ENCODE measurements around the gene NHS. TPM values are rescaled to one million over a fixed set of nuclear protein-coding genes. Genes with fewer than 3 reads are reported as not detected.

Gene NHS
- total RNA-seq (2012; rRNA removed), result 0.22 and 0.25 TPM in 2 replicates

DNA sequence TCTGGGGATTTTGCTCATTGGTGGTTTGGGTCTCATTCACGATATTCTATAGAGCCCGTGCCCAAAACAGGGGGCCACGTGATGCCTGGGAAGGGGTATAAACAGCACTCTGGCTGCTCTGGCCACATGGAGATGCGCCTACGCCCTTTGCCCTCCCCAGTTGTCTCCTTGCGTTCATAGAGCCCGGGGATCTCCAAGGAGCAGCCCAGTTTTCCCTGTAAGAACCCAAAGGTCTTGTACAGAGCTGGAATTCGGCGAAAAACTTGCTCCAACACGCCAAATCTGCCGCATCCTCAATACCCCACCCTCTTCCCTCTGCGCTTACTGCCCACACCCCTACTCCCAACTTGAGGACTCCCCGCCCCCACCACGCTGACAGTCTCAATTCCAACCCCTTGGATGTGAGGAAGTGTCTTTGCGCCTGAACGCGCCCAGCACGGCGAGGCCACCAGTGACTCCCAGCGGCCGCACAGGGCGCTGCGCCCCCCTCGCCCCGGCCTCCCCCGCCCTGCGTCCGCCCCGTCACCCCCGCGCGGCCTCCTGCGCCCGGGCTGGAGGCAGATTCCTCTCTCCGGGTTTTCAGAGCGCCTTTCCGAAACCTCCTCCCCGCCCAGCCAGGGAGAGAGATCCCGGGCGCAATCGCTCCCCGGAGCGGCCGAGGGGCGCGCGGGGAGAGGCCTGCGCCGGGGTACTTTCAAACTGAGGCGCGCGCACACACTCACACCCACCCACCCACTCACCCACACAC, at the start of gene NHS:
TSS of gene NHS (plus strand) at position 582 of the 748 bp plus-strand sequence. CDS start 558 bp downstream, outside the sequence.
- Histone ChIP-seq H3K27me3 (ENCODE audit: control insufficient read depth, insufficient read depth, low read length) (peaks cover 29% of the 10 kb centered on the region), H3K9ac (ENCODE audit: low read depth, low read length) (no peak within 1 kb of the TSS), H3K9me3 (replicated peaks; ENCODE audit: low read length) (no peaks in the 10 kb centered on the region), H3K4me2 (ENCODE audit: low read length) (peak within 1 kb of the TSS; percentile 88), H3K4me1 (ENCODE audit: control insufficient read depth, insufficient read depth, low read length) (no peaks in the 10 kb centered on the region), H3K36me3 (ENCODE audit: insufficient read depth, low read length) (no peaks in the 10 kb centered on the region), H3K4me3 (ENCODE audit: low read length) (peak within 1 kb of the TSS; percentile 66)

DNA sequence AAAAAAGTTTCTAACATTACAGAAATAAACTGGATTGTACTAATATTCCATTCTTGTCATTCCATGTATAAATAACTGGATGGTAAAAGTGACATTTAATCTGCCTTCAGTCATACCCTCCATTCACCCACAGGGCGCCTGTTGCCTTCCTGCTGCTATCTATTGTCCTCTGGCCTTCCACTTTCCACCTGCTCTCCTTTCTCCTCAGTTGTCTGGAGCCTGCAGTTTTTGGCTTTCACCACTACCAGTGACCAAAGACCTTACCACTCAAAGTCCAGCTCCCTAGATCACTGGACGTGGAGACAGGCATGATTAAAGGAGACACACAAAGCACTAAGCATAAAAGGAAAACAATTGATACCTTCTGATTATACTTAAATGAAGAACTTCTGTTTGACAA, 46.2 kb upstream of the NHS start:
- H3K27me3 ChIP-seq (ENCODE audit: control insufficient read depth, insufficient read depth, low read length), result no peaks in the 10 kb centered on the region
- no peak overlapping the region for H3K9ac ChIP-seq (ENCODE audit: low read depth, low read length)
- H3K36me3 ChIP-seq (ENCODE audit: insufficient read depth, low read length), result no peaks in the 10 kb centered on the region
- H3K9me3 ChIP-seq (replicated peaks; ENCODE audit: low read length), result no peaks in the 10 kb centered on the region
- H3K4me1 ChIP-seq (ENCODE audit: control insufficient read depth, insufficient read depth, low read length), result no peaks in the 10 kb centered on the region
- H3K4me2 ChIP-seq (ENCODE audit: low read length), result no peak overlapping the region
- no peak overlapping the region for H3K4me3 ChIP-seq (ENCODE audit: low read length)

DNA sequence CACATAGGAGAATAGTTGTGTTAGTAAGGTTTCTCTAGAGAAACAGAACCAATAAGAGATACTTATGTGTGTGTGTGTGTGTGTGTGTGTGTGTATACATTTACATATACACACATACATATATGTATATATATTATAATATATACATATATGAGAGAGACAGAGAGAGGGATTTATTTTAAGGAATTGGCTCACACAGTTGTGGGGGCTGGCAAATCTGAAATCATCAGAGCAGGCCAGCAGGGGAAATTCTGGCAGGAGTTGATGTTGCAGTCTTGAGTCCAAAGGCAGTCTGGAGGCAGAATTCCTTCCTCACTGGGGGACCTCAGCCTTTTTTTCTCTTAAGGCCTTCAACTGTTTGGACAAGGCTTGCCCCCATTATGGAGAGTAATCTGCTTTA, 38.6 kb upstream of the NHS start:
- Histone ChIP-seq H3K4me1 (ENCODE audit: control insufficient read depth, insufficient read depth, low read length) (no peaks in the 10 kb centered on the region), H3K4me2 (ENCODE audit: low read length) (no peak overlapping the region), H3K9me3 (replicated peaks; ENCODE audit: low read length) (no peaks in the 10 kb centered on the region), H3K9ac (ENCODE audit: low read depth, low read length) (no peak overlapping the region), H3K36me3 (ENCODE audit: insufficient read depth, low read length) (no peaks in the 10 kb centered on the region), H3K27me3 (ENCODE audit: control insufficient read depth, insufficient read depth, low read length) (peaks cover 4% of the 10 kb centered on the region), H3K4me3 (ENCODE audit: low read length) (no peak overlapping the region)

DNA sequence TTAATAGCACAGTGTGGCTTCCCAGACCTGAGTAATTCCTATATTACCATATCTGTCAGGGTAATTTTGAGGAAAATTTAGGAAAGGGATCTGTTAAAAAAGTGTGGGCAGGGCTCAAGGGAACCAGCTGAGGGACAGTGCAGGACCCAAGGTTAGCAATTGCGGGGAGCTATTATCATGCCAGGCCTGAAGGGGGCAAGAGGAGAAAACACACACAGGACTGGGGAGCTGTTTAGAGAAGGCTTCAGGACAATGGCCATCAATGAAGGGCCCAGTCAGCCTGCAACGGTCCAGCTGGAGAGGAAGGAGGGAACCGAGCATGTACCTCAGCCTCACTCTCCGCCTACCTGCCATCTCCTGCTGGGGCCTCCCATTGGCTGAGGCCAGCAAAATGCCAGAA, 19.0 kb upstream of the NHS start:
- no peak overlapping the region for H3K4me3 ChIP-seq (ENCODE audit: low read length)
- no peaks in the 10 kb centered on the region for H3K4me1 ChIP-seq (ENCODE audit: control insufficient read depth, insufficient read depth, low read length)
- no peak overlapping the region for H3K9ac ChIP-seq (ENCODE audit: low read depth, low read length)
- H3K4me2 ChIP-seq (ENCODE audit: low read length), result no peak overlapping the region
- H3K36me3 ChIP-seq (ENCODE audit: insufficient read depth, low read length), result no peaks in the 10 kb centered on the region
- no peaks in the 10 kb centered on the region for H3K9me3 ChIP-seq (replicated peaks; ENCODE audit: low read length)
- H3K27me3 ChIP-seq (ENCODE audit: control insufficient read depth, insufficient read depth, low read length), result no peaks in the 10 kb centered on the region

GRCh38 chrX:17359500-17359899, 15.5 kb upstream of the NHS start:
- no peak overlapping the region for H3K9ac ChIP-seq (ENCODE audit: low read depth, low read length)
- no peaks in the 10 kb centered on the region for H3K27me3 ChIP-seq (ENCODE audit: control insufficient read depth, insufficient read depth, low read length)
- no peak overlapping the region for H3K4me3 ChIP-seq (ENCODE audit: low read length)
- no peaks in the 10 kb centered on the region for H3K9me3 ChIP-seq (replicated peaks; ENCODE audit: low read length)
- no peak overlapping the region for H3K4me2 ChIP-seq (ENCODE audit: low read length)
- H3K4me1 ChIP-seq (ENCODE audit: control insufficient read depth, insufficient read depth, low read length), result no peaks in the 10 kb centered on the region
- H3K36me3 ChIP-seq (ENCODE audit: insufficient read depth, low read length), result no peaks in the 10 kb centered on the region

DNA sequence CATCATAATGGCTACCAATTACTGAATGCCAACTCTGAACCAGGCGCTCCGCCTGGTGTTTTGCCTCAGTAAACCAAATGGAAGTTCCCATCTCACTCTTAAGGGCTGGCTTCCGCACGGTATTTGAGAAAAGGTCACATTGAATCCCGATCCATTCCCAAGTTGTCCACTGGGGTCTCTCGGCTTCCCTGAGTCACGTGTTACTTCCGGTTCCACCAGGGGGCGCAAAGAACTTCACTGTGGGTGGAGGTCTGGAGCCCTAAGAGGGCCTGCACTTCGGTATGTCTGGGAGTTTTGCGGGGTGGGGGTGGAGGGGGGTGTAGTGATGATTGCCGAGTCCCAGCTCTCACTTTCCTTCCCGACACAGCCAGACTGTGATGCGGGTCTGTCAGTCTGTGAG, 13.4 kb upstream of the NHS start:
- Histone ChIP-seq H3K9me3 (replicated peaks; ENCODE audit: low read length) (no peaks in the 10 kb centered on the region), H3K4me1 (ENCODE audit: control insufficient read depth, insufficient read depth, low read length) (no peaks in the 10 kb centered on the region), H3K4me3 (ENCODE audit: low read length) (no peak overlapping the region), H3K4me2 (ENCODE audit: low read length) (no peak overlapping the region), H3K36me3 (ENCODE audit: insufficient read depth, low read length) (no peaks in the 10 kb centered on the region), H3K27me3 (ENCODE audit: control insufficient read depth, insufficient read depth, low read length) (peaks cover 6% of the 10 kb centered on the region), H3K9ac (ENCODE audit: low read depth, low read length) (no peak overlapping the region)

- no peak overlapping the region for H3K4me2 ChIP-seq (ENCODE audit: low read length)
- H3K4me1 ChIP-seq (ENCODE audit: control insufficient read depth, insufficient read depth, low read length), result no peaks in the 10 kb centered on the region
- peaks cover 11% of the 10 kb centered on the region for H3K27me3 ChIP-seq (ENCODE audit: control insufficient read depth, insufficient read depth, low read length)
- no peaks in the 10 kb centered on the region for H3K9me3 ChIP-seq (replicated peaks; ENCODE audit: low read length)
- no peaks in the 10 kb centered on the region for H3K36me3 ChIP-seq (ENCODE audit: insufficient read depth, low read length)
- H3K4me3 ChIP-seq (ENCODE audit: low read length), result no peak overlapping the region
- H3K9ac ChIP-seq (ENCODE audit: low read depth, low read length), result no peak overlapping the region
These were observed 7.0 kb upstream of the NHS start for GRCh38 chrX:17368002-17368401.

DNA sequence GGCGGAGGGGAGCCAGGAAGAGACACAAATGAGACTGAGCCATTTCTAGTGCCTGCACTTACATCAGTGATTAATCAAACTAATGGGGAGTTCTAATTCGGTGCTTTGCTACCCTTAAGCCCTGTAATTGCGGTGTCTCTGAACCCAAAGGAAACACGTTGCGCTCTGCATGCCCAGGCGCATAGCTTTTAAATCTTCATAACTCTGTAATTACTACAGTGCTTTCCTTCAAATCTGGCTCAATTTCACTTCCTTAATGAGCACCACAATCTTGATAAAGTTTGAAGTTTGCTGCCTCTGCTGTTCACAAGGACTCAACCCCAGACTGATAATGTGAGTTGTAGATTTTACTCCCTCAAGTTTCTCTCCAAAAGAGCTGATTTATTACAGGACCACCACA, 5.7 kb upstream of the NHS start:
- H3K4me3 ChIP-seq (ENCODE audit: low read length), result no peak overlapping the region
- H3K4me1 ChIP-seq (ENCODE audit: control insufficient read depth, insufficient read depth, low read length), result no peaks in the 10 kb centered on the region
- H3K9me3 ChIP-seq (replicated peaks; ENCODE audit: low read length), result no peaks in the 10 kb centered on the region
- peaks cover 11% of the 10 kb centered on the region for H3K27me3 ChIP-seq (ENCODE audit: control insufficient read depth, insufficient read depth, low read length)
- H3K4me2 ChIP-seq (ENCODE audit: low read length), result no peak overlapping the region
- H3K36me3 ChIP-seq (ENCODE audit: insufficient read depth, low read length), result no peaks in the 10 kb centered on the region
- H3K9ac ChIP-seq (ENCODE audit: low read depth, low read length), result no peak overlapping the region

- H3K9ac ChIP-seq (ENCODE audit: low read depth, low read length), result no peak overlapping the region
- no peak overlapping the region for H3K4me3 ChIP-seq (ENCODE audit: low read length)
- H3K4me2 ChIP-seq (ENCODE audit: low read length), result no peak overlapping the region
- H3K36me3 ChIP-seq (ENCODE audit: insufficient read depth, low read length), result no peaks in the 10 kb centered on the region
- H3K9me3 ChIP-seq (replicated peaks; ENCODE audit: low read length), result no peaks in the 10 kb centered on the region
- H3K27me3 ChIP-seq (ENCODE audit: control insufficient read depth, insufficient read depth, low read length), result peaks cover 11% of the 10 kb centered on the region
- no peaks in the 10 kb centered on the region for H3K4me1 ChIP-seq (ENCODE audit: control insufficient read depth, insufficient read depth, low read length)
These were observed 4.8 kb upstream of the NHS start for GRCh38 chrX:17370191-17370590.

DNA sequence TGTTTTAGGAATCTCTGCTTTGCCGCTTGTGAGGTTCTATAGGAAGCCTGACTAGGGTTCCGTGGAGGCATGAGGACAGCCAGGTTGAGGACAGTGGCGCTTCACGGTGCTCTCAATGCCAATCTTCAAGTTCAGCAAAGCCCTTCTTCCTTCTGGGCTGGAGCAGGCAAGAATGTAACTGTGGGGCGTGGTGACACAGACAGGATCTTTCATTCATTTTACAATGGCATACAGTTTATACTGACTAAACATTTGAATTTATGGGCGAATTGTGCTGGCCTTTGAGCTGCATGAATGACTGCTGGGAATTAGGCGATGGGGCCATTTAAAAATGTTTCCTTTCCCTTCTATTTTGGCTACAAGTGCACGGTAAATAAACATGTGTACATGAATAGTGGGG, 2.9 kb upstream of the NHS start:
- Histone ChIP-seq H3K9ac (ENCODE audit: low read depth, low read length) (no peak overlapping the region), H3K4me1 (ENCODE audit: control insufficient read depth, insufficient read depth, low read length) (no peaks in the 10 kb centered on the region), H3K27me3 (ENCODE audit: control insufficient read depth, insufficient read depth, low read length) (peaks cover 13% of the 10 kb centered on the region), H3K9me3 (replicated peaks; ENCODE audit: low read length) (no peaks in the 10 kb centered on the region), H3K4me3 (ENCODE audit: low read length) (no peak overlapping the region), H3K36me3 (ENCODE audit: insufficient read depth, low read length) (no peaks in the 10 kb centered on the region), H3K4me2 (ENCODE audit: low read length) (no peak overlapping the region)

- no peak overlapping the region for H3K9ac ChIP-seq (ENCODE audit: low read depth, low read length)
- H3K36me3 ChIP-seq (ENCODE audit: insufficient read depth, low read length), result no peaks in the 10 kb centered on the region
- H3K9me3 ChIP-seq (replicated peaks; ENCODE audit: low read length), result no peaks in the 10 kb centered on the region
- no peaks in the 10 kb centered on the region for H3K4me1 ChIP-seq (ENCODE audit: control insufficient read depth, insufficient read depth, low read length)
- H3K27me3 ChIP-seq (ENCODE audit: control insufficient read depth, insufficient read depth, low read length), result peaks cover 23% of the 10 kb centered on the region
- no peak overlapping the region for H3K4me3 ChIP-seq (ENCODE audit: low read length)
- no peak overlapping the region for H3K4me2 ChIP-seq (ENCODE audit: low read length)
These were observed 1.7 kb upstream of the NHS start for GRCh38 chrX:17373337-17373736.

- H3K4me3 ChIP-seq (ENCODE audit: low read length), result peak overlapping the region; percentile 66
- H3K36me3 ChIP-seq (ENCODE audit: insufficient read depth, low read length), result no peaks in the 10 kb centered on the region
- H3K9ac ChIP-seq (ENCODE audit: low read depth, low read length), result no peak overlapping the region
These were observed 302 bp downstream of the NHS start for GRCh38 chrX:17375367-17375636.

More at GRCh38 chrX:17375367-17375636, 302 bp downstream of the NHS start:
- peak overlapping the region; percentile 88 for H3K4me2 ChIP-seq (ENCODE audit: low read length)
- H3K4me1 ChIP-seq (ENCODE audit: control insufficient read depth, insufficient read depth, low read length), result no peaks in the 10 kb centered on the region
- H3K9me3 ChIP-seq (replicated peaks; ENCODE audit: low read length), result no peaks in the 10 kb centered on the region
- H3K27me3 ChIP-seq (ENCODE audit: control insufficient read depth, insufficient read depth, low read length), result peaks cover 29% of the 10 kb centered on the region

Data from skeletal muscle satellite cell (primary cell).